SK-N-SH (cell line): ENCODE results near the gene SNCAIP.

Experiments used
- ELF1 ChIP-seq: IDR thresholded peaks from 2 replicates; pipeline ENCODE4 v1.4.0; 2012
- TAF1 ChIP-seq: IDR thresholded peaks from 2 replicates; pipeline ENCODE4 v1.6.1; 2012; ENCODE audit warnings: low read depth, mild to moderate bottlenecking, low read length, moderate library complexity, borderline replicate concordance
- TEAD4 ChIP-seq: IDR thresholded peaks from 2 replicates; pipeline ENCODE4 v1.4.0; 2012; ENCODE audit warnings: mild to moderate bottlenecking, borderline replicate concordance; ENCODE audit not compliant: insufficient read depth
- TF ChIP-seq, protein P1 (sequence below): fragments of 200-600 bp; sonication (generic); IDR thresholded peaks from 2 replicates; pipeline ENCODE4 v1.6.1; 2017; ENCODE audit warnings: antibody characterized with exemption, mild to moderate bottlenecking, moderate library complexity
- TF ChIP-seq, protein P2 (sequence below): IDR thresholded peaks from 2 replicates; pipeline ENCODE4 v1.4.0; 2012; ENCODE audit warnings: low read depth

GRCh38 chr5:122484103-122484502, 172.1 kb downstream of the SNCAIP start:
- TF ChIP-seq, protein P1, sequence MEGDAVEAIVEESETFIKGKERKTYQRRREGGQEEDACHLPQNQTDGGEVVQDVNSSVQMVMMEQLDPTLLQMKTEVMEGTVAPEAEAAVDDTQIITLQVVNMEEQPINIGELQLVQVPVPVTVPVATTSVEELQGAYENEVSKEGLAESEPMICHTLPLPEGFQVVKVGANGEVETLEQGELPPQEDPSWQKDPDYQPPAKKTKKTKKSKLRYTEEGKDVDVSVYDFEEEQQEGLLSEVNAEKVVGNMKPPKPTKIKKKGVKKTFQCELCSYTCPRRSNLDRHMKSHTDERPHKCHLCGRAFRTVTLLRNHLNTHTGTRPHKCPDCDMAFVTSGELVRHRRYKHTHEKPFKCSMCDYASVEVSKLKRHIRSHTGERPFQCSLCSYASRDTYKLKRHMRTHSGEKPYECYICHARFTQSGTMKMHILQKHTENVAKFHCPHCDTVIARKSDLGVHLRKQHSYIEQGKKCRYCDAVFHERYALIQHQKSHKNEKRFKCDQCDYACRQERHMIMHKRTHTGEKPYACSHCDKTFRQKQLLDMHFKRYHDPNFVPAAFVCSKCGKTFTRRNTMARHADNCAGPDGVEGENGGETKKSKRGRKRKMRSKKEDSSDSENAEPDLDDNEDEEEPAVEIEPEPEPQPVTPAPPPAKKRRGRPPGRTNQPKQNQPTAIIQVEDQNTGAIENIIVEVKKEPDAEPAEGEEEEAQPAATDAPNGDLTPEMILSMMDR = no peak
- TF ChIP-seq ELF1 (no peak), TEAD4 (no peak), TAF1 (no peak)
- TF ChIP-seq, protein P2, sequence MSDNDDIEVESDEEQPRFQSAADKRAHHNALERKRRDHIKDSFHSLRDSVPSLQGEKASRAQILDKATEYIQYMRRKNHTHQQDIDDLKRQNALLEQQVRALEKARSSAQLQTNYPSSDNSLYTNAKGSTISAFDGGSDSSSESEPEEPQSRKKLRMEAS = no peak
